ENCODE data around the gene TAS2R5. TPM values are rescaled to one million over a fixed set of nuclear protein-coding genes. Genes with fewer than 3 reads are reported as not detected.
"Not testable (repeated sequence)": the region's sequence is repeated elsewhere in the genome, so short reads cannot be mapped to it uniquely, and the experiment has no call there.

The TAS2R5 gene, protein sequence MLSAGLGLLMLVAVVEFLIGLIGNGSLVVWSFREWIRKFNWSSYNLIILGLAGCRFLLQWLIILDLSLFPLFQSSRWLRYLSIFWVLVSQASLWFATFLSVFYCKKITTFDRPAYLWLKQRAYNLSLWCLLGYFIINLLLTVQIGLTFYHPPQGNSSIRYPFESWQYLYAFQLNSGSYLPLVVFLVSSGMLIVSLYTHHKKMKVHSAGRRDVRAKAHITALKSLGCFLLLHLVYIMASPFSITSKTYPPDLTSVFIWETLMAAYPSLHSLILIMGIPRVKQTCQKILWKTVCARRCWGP
- total RNA-seq = 6.2 TPM

DNA sequence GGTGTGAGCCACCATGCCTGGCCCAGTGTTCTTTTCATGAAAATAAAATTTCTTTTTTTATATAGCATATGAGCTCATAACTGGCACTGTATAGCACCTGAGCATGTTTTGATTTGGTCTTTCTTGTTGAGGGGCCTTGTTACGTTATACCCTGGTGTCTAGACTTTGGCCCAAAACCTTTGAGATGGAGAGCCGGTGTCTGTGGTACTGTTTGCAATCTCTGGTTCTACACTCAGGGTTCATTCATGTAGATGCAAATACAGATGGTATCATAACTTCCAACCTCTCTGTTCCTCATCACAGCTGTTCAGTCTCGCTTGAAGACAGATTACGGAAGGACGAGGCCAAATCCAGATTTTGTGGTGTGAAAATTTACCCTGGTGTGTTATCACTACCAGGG lies at the start of gene TAS2R5:
Gene TAS2R5 (plus strand): TSS at position 301 of the 400 bp plus-strand sequence. CDS start 145 bp downstream, outside the sequence.
- ATAC-seq = no peak
- intact Hi-C loops (cut with DNase I) = no loop called here
- no peak for DNase-seq (ENCODE audit: low spot score)

DNA sequence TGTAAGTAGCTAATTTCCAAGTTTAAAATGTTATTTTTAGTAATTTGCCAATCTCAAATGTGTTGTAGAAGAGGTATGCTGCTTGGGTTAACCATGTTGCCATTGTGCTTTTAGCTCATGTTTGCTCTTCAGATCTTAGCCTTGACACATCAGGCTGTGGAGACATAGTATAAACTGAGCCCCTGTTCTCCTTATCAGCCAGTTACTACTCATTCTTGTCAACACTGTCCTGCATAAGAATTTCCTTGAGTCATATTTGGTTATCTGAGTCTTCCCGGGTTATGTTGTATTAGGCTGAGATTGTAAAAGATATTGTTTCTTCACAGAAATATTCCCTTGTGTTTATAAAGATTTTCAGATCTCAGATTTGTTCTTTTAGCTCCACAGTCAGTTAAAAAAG lies 47.8 kb upstream of the TAS2R5 start:
- no peak for DNase-seq (ENCODE audit: low spot score)
- intact Hi-C loops (cut with DNase I) = no loop called here

DNA sequence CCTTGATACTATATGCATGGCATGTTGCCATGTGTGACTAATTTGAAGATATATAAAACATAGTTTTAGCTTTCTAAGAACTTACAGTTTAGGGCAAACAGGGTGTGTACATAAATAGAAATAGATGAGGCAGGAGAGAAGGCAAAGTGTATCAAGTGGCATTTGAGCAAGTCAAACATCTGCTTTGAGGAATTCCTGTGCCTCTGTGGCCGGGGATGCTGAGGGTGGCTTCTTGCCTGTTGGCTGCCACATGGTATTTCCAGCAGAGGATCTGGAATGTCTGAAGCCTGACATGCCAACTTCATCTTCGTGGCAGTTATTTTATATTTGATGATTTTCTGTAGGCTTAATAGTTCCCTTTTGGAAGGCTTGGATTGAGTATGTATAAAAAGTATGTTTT lies 45.9 kb upstream of the TAS2R5 start:
- DNase-seq (ENCODE audit: low spot score) (no peak), ATAC-seq (no peak)
- intact Hi-C loops (cut with DNase I) = no loop called here

More for the DNA sequence above, 47.8 kb upstream of the TAS2R5 start:
- ATAC-seq = no peak

DNA sequence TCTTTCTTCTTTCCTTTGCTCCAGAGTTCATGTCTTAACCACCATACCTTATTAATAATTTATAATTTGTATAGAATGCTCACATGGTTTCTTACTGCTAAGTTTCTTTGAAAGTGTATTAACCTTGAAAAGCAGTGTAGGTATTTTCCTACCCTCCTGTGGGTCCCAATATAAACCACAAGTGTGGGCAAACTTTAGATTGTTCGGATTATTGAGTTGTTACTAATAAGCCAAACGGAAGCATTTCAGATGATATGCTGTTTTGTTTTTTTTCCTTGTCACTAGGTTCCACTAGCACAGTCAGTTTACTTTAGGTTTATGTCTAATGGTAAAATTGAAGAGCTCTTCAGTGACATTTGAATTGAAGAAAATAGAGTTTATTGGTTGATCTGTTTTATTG lies 41.6 kb upstream of the TAS2R5 start:
- DNase-seq (ENCODE audit: low spot score) (no peak), ATAC-seq (no peak)
- intact Hi-C loops (cut with DNase I) = no loop called here

DNA sequence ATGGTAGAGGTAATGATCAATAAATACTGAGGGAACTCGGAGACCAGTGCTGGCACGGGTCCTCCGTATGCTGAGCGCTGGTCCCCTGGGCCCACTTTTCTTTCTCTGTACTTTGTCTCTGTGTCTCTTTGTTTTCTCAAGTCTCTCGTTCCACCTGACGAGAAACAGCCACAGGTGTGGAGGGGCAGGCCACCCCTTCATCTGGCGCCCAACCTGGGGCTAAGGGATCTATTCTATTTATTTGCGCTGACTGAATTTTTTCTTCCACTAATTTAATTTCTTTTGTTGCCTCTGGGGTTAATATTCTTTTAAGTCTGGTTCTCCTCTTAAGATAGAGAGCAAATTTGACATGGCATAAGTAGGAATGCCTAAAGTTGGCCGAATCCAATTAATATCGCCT lies 38.1 kb upstream of the TAS2R5 start:
- ATAC-seq; DNase-seq (ENCODE audit: low spot score); intact Hi-C loops (cut with DNase I): not testable (repeated sequence)

DNA sequence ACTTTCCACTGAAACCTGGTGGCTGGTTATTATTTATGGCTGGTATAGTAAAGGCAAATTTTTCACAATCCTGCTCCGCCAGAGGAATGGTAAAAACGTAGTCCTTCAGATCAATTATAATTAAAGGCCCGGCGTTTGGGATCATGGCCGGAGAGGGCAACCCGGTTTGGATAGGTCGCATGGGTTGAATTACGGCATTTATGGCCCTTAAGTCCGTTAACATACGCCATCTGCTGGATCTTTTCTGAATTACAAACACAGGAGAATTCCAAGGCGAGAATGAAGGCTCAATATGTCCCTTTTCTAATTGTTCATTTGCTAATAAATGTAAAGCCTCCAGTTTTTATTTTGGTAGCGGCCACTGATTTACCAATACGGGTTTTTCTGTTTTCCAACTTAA lies 37.4 kb upstream of the TAS2R5 start:
- intact Hi-C loops (cut with DNase I) = no loop called here

DNA sequence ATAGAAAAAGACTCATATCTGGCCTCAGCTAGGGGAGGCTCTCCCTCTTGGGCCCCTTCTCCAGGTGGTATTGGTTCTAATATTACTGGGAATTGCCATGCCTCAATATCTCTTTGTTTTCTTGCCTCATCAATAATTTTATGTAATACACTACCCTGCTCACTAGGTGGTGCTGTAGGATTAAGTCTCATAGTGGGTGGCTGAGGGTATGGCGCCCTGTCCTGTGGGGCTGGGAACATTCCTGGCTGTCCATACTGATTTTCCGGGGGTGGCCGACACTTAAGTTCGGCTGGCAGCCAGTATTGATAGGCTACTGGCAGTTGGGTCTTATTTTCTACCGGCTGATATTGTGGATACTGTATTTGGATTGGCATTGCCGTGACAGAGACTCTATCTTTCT lies 35.1 kb upstream of the TAS2R5 start:
- no peak for DNase-seq (ENCODE audit: low spot score)
- intact Hi-C loops (cut with DNase I) = no loop called here
- ATAC-seq = no peak

More for the DNA sequence above, 37.4 kb upstream of the TAS2R5 start:
- ATAC-seq (no peak), DNase-seq (ENCODE audit: low spot score) (no peak)

DNA sequence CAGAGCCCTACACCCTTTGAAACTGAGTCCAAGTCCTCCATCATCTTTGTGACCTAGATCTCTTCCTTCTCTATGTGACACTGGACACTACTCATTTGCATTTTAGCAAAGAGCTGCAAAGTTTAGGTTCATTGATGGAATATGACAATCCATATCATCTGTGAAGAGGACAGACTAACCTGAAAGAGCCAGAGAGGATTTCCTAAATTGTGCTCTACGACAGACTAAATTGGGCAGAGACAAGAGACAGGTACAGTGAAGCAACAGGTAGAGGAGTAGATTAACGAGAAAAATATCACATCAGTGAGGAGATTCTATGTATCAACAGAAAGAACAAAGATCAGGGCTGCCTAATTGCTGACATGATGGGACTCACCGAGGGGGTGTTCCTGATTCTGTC lies 26.2 kb upstream of the TAS2R5 start, which contains the start of gene TAS2R3:
Gene TAS2R3 (plus strand): TSS at position 301 of the 400 bp plus-strand sequence. CDS start 62 bp downstream, at position 363.
- ATAC-seq (no peak), DNase-seq (ENCODE audit: low spot score) (no peak)
- intact Hi-C loops (cut with DNase I) = no loop called here

DNA sequence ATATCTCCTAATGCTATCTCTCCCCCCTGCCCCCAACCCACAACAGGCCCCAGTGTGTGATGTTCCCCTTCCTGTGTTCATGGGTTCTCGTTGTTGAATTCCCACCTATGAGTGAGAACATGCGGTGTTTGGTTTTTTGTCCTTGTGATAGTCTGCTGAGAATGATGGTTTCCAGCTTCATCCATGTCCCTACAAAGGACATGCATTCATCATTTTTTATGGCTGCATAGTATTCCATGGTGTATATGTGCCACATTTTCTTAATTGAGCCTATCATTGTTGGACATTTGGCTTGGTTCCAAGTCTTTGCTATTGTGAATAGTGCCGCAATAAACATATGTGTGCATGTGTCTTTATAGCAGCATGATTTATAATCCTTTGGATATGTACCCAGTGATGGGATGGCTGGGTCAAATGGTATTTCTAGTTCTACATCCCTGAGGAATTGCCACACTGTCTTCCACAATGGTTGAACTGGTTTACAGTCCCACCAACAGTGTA lies 19.9 kb upstream of the TAS2R5 start:
- ATAC-seq; intact Hi-C loops (cut with DNase I); DNase-seq (ENCODE audit: low spot score): not testable (repeated sequence)

DNA sequence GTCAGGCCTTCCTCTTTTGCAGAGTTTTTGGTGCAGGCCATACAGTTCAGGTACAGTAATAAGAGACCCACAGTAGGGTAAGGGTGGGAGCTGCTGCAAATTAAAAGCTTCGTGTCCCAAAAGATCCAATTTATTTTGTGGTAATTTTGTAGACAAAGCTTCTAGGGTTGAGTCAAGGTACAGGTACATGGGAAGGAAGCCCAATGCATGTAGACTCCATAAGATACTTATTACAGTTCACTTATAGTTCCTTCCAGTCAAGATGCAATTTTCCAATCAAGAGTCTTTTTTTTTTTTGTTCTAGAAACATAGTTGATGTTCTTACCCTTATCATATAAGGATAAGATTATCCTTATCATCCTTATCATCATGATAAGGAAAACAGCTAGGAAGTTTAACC lies 13.6 kb upstream of the TAS2R5 start, which contains the start of gene TAS2R4:
Gene TAS2R4 (plus strand): TSS at position 301 of the 400 bp plus-strand sequence. CDS start 1,815 bp downstream, outside the sequence.
- ATAC-seq (no peak), DNase-seq (ENCODE audit: low spot score) (no peak)
- intact Hi-C loops (cut with DNase I) = no loop called here

DNA sequence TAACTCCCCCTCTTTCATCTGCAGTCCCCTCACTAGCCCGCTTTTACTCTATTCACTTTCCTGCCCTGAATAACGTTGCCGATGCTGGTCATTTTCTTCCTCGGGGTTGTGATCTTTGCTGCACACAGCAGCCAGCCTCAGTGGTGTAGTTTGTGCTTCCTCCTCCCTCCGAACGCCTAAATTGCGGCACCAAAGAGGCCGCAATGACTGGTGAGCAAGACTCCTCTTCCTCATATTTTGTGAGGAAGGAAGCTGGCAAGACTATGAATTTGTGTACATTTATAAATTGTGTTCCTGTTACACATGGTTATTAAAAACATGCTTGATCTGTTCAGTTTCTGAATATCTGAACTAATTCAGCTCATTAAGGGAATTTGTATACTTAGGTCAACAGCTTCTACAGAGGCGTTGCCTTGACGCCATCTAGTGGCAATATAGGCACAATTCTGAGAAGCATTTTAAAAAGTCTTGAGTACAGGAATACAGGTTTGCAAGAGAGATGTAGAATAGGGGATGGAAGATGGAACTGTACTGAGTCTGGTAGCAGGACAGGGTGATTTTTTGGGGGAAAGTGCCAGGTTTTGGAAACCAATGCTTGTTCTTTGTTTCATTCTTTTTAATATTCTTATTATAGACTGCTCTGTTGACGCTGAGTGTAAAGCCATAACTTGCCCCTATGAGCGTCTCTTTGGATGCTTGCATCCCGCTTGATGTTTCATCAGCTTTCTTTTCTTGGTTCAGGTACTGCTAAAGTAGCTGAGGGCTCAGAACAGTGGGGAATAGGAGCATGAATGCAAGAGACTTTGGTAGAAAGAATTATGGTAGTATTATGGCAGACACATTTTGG lies 4.1 kb upstream of the TAS2R5 start:
- intact Hi-C loops (cut with DNase I) = no loop called here
- ATAC-seq = no peak
- no peak for DNase-seq (ENCODE audit: low spot score)

DNA sequence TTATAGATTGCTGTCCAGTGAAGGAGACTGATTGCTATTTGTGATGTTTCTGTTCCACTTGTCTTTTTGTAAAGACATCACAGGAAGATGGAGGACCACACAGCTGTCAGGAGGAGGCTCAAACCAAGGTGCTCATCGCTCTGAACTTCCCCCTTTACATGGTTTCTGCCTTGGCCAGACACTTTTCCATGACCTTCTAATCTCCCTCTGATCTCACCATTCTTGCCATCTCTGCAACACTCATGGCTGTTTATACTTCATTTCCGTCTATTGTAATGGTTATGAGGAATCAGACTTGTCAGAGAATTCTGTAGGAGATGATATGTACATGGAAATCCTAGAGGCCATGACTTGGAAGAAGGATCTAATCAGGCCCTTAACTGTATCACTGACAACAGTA lies 1.7 kb upstream of the TAS2R5 start:
- intact Hi-C loops (cut with DNase I) = no loop called here
- ATAC-seq (no peak), DNase-seq (ENCODE audit: low spot score) (no peak)

DNA sequence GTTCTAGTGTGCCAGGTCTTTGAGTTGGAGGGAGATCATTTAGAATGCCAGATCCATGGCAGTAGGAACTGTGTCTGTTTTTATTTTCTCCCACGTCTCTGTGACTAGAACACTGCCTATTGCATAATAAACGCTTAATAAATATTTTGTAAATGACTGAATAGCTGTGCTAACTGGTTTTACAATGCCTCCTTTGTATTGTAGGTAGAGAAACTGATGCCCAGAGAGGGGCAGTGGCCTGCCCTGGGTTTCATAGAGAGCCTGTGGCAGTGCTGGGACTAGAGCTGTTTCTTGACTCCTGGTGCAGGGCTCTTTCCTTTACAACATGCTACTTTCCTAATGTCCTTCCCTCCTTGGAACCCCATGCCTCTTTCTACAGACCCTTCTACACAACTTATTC lies 2.5 kb downstream of the TAS2R5 start:
- no peak for DNase-seq (ENCODE audit: low spot score)
- no peak for ATAC-seq
- intact Hi-C loops (cut with DNase I) = no loop called here

DNA sequence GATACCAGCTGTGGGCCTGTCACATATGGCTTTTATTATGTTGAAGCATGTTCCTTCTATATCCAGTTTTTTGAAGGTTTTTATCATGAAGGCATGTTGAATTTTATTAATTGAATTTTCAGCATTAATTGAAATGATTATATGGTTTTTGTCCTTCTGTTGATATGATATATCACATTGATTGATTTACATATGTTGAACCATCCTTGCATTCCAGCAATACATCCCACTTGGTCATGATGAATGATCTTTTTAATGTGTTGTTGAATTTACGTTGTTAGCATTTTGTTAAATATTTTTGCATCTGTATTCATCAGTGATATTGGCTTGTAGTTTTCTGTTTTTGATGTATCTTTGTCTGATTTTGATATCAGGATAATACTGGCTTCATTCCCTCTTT lies 30.1 kb downstream of the TAS2R5 start:
- no peak for ATAC-seq
- no peak for DNase-seq (ENCODE audit: low spot score)
- intact Hi-C loops (cut with DNase I) = no loop called here

DNA sequence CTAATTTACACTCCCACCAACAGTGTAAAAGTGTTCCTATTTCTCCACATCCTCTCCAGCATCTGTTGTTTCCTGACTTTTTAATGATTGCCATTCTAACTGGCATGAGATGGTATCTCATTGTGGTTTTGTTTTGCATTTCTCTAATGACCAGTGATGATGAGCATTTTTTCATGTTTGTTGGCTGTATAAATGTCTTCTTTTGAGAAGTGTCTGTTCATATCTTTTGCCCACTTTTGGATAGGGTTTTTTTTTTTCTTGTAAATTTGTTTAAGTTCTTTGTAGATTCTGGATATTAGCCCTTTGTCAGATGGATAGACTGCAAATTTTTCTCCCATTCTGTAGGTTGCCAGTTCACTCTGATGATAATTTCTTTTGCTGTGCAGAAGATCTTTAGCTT lies 32.4 kb downstream of the TAS2R5 start:
- intact Hi-C loops (cut with DNase I); DNase-seq (ENCODE audit: low spot score); ATAC-seq: not testable (repeated sequence)

DNA sequence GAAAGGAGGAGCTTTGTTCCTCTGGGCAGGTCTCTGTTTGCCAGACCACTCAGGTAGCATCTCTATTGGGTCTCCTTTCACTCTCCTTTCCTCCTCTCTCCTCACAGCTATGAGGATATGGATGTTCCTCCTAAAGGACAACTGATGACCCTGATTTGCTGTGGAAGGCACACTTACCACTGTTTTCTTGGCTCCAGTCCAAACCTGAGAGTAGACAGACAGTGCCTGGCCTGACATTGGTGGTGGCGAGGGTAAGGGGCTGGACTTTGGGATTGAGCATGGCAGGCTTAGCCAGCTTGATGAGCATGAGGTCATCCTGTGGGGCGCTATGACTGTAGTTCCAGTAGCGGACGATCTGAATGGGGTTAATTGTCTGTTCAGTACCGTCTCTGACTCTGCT lies 47.7 kb downstream of the TAS2R5 start:
- ATAC-seq (no peak), DNase-seq (ENCODE audit: low spot score) (no peak)
- intact Hi-C loops (cut with DNase I) = no loop called here

DNA sequence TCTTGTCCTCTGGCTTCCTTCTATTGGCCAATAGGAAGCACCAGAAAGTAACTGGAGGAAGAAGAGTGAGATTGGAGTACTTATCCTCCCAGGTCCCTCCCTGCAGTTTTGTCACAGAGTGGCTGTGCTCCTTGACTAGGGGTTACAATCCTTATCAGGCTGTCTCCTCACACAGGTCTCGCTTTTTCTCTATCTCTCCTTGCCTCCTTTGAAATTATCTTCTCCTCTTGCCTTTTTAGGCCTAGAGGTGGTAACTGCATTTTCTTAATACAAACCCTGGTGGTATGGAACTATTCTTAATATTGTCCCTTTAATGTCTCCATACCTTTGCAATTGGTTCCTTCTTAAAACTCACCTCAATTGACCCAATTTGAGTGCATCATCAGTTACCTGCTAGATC lies 48.6 kb downstream of the TAS2R5 start:
- no peak for ATAC-seq
- DNase-seq (ENCODE audit: low spot score) = no peak
- intact Hi-C loops (cut with DNase I) = no loop called here

DNA sequence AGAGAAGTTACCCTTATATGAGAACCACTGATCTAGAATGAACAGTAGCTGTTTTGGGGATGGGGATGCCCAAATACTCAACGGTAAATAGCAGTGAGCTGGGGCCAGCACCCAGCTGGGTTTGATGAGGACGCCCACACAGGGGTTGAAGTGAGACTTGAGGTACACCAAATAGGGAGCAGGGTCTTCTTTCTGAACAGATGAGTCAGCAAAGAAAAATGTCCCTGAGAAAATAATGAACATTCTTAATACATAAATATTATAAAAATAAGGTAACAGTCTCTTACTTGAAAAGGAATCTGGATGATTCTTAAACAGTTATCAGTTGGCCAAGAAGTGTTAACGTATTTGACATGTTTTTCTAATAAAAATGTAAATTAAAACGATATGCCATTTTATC lies 49.2 kb downstream of the TAS2R5 start:
- no peak for DNase-seq (ENCODE audit: low spot score)
- intact Hi-C loops (cut with DNase I) = no loop called here
- ATAC-seq = no peak

DNA sequence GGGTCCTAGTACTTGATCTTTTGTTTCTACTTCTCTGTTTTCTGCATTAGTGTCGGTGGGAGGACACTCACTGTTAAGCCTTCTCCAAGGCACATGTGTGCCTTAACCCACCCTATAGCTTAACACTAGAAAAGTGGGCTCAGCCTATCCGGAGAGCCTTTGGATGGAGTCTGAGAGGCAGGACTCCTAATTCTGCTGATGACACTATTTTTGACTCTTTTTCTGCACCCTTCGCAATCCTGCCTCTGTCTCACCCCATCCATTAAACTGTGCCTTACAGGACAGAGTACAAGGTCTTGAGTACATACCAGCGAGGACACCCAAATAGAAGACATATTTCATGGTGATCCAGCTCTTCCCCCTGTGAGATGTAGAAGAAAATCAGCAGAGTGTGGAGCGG lies 50.7 kb downstream of the TAS2R5 start:
- ATAC-seq = no peak
- DNase-seq (ENCODE audit: low spot score) = no peak
- intact Hi-C loops (cut with DNase I) = no loop called here

Measured in sciatic nerve (tissue), 2 donors.